ENCODE measurements around the gene UBASH3A.

Gene UBASH3A

DNA sequence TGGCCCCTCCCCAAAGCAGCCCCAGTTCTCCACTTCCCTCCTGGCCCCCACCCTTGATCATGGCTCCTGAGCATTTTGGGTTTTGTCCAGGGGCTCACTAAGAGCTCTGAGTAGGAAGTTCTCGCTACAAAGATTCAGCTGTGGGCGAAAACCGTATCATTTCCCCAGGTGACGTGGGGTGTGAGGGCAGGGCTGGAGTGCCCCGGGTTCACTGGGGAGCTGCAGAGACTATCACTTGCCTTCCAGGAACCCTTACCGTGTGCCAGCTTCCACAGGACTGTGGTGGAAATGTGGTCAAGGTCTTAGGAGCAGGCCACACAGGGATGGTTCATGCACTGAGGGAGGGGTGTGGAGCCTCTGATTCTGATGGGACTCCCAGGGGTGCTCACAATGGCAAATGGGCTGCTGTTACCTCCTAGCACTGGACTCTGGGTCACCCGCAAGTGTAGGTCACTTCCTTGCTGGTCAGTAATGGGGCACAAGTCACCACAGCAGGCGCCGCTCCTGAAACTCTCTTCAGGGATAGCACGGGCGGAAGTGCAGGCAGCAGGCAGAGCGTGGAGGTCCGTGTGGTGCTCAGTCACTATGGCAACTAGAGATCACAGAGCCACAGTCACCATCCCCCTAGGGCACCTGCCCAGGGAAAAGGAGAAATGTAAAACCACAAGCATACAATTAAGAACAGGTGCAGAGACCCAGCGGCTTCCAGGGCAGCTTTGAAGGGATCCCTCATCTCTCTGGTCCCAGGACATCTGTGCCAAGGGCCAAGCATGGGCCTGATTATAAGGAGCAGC lies 56.9 kb downstream of the UBASH3A start:
- no peak overlapping the region for H3K4me3 ChIP-seq (replicated peaks in 1 of 2; ENCODE audit: low read depth in 2 of 2, low read length in 2 of 2)
- DNase-seq (ENCODE audit: low read depth in 2 of 2), result no peak
- TF ChIP-seq, protein P1, sequence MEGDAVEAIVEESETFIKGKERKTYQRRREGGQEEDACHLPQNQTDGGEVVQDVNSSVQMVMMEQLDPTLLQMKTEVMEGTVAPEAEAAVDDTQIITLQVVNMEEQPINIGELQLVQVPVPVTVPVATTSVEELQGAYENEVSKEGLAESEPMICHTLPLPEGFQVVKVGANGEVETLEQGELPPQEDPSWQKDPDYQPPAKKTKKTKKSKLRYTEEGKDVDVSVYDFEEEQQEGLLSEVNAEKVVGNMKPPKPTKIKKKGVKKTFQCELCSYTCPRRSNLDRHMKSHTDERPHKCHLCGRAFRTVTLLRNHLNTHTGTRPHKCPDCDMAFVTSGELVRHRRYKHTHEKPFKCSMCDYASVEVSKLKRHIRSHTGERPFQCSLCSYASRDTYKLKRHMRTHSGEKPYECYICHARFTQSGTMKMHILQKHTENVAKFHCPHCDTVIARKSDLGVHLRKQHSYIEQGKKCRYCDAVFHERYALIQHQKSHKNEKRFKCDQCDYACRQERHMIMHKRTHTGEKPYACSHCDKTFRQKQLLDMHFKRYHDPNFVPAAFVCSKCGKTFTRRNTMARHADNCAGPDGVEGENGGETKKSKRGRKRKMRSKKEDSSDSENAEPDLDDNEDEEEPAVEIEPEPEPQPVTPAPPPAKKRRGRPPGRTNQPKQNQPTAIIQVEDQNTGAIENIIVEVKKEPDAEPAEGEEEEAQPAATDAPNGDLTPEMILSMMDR (IDR thresholded peaks at IDR 0.05; ENCODE audit: low read depth, low read length), result no peak

DNA sequence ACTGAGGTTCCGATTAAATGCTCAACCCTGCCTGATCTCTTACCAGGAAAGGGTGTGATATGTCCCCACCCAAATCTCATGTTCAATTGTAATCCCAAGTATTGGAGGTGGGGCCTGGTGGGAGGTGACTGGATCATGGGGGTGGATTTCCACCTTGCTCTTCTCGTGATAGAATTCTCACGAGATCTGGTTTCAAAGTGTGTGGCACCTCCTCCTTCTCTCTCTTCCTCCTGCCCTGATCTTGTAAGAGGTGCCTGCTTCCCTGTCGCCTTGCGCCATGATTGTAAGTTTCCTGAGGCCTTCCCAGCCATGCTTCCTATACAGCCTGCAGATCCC lies 57.5 kb downstream of the UBASH3A start:
- TF ChIP-seq, protein P1 (IDR thresholded peaks at IDR 0.05; ENCODE audit: low read depth, low read length), result no peak
- no peak for DNase-seq (ENCODE audit: low read depth in 2 of 2)
- no peak overlapping the region for H3K4me3 ChIP-seq (replicated peaks in 1 of 2; ENCODE audit: low read depth in 2 of 2, low read length in 2 of 2)

DNA sequence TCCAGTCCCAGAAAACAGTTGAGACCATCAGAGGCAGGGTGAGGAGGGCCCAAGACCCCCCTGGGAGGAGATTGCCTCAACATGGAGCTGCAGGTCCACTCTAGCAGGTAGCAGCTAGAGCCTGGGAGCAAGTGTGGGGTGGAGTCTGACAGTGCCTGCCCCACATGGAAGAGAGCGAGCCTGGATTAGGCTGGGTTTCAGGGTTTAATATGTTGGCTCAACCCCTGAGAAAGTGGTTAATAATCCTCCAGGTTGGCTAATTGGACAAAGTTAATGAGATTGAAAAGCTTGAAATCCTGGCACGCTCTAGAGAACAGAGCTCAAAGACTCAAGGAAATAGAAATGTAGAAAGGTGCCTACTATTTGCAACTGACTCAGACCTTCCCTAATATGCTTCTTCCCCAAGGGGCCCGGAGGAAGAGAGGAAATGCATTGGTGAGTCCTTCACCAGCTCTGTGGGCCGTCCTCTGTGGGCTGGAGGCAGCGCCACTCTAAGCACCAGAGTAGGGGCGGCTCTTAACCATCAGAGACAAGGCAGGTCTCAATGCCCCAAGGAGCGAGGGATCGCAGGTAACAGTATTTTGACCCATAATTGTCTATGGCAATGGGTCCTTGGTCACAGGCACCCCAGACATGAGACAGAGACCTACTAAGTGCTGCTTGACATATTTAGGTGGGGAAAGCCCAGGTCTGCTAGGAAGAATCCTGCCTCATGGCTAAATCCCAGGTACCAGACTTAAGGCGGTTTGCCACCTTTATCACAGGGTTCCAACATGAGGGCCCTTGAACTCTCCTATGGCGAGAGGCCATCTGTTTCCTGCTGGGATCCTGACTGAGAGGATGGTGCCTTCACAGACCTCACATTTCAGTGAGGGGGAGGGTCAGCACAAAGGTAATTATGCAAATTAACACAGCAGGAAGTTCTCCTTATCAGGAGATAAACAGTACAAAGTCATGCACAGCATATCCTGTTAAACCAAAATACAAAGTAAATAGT lies 58.5 kb downstream of the UBASH3A start:
- DNase-seq (ENCODE audit: low read depth in 2 of 2), result no peak
- TF ChIP-seq, protein P1 (IDR thresholded peaks at IDR 0.05; ENCODE audit: low read depth, low read length), result no peak
- no peak overlapping the region for H3K4me3 ChIP-seq (replicated peaks in 1 of 2; ENCODE audit: low read depth in 2 of 2, low read length in 2 of 2)

DNA sequence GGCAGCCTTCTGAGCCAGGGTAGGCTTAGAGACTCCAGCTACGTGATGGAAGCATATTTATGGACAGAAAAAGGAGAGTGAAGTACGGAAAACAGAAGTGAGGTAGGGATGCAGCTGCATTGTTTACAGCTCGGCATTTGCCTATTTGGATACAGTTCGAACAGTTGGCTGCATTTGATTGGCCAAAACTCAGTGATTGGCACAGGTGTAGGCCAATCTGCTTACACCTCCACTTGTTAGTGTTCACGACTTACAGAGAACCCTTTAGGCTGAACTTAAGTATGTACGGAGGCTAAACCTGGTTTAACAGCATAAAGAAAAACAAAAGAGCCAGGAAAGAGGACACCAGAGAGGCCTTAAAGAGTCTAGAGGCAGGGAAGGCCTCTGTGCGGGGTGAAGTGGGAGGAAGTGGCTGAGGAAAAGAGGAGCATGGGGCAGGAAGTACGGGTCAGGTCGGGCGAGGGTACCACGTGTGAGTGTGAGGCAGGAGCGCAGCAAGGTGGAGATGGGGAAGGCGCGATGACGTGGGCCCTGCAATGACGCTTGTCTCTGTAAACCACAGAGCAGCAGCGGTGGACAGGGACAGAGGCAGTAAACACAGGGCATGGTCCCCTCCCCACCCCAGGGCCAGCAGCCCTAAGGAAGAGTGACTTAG lies 60.3 kb downstream of the UBASH3A start:
- peak; percentile 51 to 66 for DNase-seq (ENCODE audit: low read depth in 2 of 2)
- H3K4me3 ChIP-seq (replicated peaks in 1 of 2; ENCODE audit: low read depth in 2 of 2, low read length in 2 of 2), result no peak overlapping the region
- TF ChIP-seq, protein P1 (IDR thresholded peaks at IDR 0.05; ENCODE audit: low read depth, low read length), result no peak

DNA sequence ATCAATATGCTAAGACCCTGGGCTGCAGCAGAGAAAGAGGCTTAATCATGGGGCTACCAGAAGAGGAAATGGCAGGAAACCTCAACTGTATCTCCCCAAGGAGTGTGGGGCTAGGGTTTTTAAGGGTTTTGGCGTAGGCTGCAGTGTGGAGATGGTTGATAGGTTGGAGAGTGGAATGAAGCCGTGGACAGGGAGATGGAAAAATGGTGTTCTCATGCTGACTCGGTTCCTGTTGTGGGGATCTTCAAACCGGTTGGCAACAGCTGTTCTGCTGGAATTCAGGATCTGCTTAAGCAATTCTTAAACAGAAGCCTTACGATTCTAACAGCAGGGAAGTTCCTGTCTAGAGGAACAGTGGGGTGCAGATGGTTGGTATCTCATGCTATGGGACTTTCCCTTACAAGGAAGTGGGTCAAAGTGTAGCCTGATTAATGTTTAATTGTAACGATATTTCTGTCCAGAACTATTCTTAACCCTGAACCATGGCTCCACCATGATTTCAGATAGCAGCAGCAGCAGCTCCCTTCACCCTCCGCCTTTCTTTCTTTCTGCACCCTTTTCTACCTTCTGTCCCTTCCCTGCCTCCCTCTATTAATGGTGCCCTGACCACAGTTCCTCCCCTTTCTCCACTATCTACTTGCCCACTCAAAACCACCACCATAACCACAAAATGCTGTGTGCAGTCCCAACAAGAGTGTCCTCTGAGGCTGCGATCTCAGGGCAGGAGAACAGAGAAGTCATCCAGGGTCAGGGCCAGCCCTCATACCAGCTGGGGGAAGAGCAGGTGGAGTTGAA lies 61.5 kb downstream of the UBASH3A start:
- peak; percentile 21 to 22 for DNase-seq (ENCODE audit: low read depth in 2 of 2)

More for the DNA sequence above, 61.5 kb downstream of the UBASH3A start:
- TF ChIP-seq, protein P1 (IDR thresholded peaks at IDR 0.05; ENCODE audit: low read depth, low read length), result no peak
- no peak overlapping the region for H3K4me3 ChIP-seq (replicated peaks in 1 of 2; ENCODE audit: low read depth in 2 of 2, low read length in 2 of 2)

Data from cardiac fibroblast (primary cell).